GM12878 (cell line): ENCODE measurements around the gene ARL5A. TPM values are rescaled to one million over a fixed set of nuclear protein-coding genes. Genes with fewer than 3 reads are reported as not detected.

Source experiments
- ATAC-seq: fragments of 200-7000 bp; cut with Tn5 transposase; 3 replicates; pipeline ENCODE4 v1.9.1; 2020; ENCODE audit warnings: mild to moderate bottlenecking, moderate library complexity
- BruUV-seq: library from RNA; stranded (reverse); fragments of 400-500 nt; replicated peaks from 2 replicates; lab custom pipeline; 2021; lab: Mats Ljungman, UMichigan
- CTCF ChIA-PET: fragments of 300-600 bp; sonication (Branson Sonifier 250); formaldehyde crosslinking; extraction: SDS; loops from one replicate; lab custom pipeline; 2021; ENCODE audit warnings: inconsistent platforms; lab: Yijun Ruan, JAX
- POLR2A ChIA-PET: fragments of 350-600 bp; formaldehyde crosslinking; extraction: SDS; loops from one replicate; lab custom pipeline; 2021; ENCODE audit warnings: inconsistent platforms; lab: Charles Lee
- RAD21 ChIA-PET: fragments of 300-600 bp; sonication (Branson Sonifier 250); formaldehyde crosslinking; loops from one replicate; lab custom pipeline; 2023; ENCODE audit warnings: antibody characterized with exemption; ENCODE audit not compliant: unreplicated experiment; lab: Charles Lee
- SMC1A ChIA-PET: fragments of 300-600 bp; sonication (Branson Sonifier 250); formaldehyde crosslinking; loops from one replicate; lab custom pipeline; 2023; ENCODE audit not compliant: unreplicated experiment, uncharacterized antibody; lab: Charles Lee
- DNase-seq: peaks from one replicate; pipeline ENCODE4 v3.0.0-alpha.2; 2011; ENCODE audit warnings: low read depth, low spot score
- FAIRE-seq: peaks from 3 replicates; lab custom pipeline; 2011; peaks lifted over from hg19 to GRCh38; lab: Jason Lieb, UNC
- H2AFZ ChIP-seq: 2 replicates; pipeline ENCODE4 v1.6.0; 2011; ENCODE audit warnings: low read depth, low read length, control low read depth; ENCODE audit not compliant: control insufficient read depth
- H3K27ac ChIP-seq: 2 replicates; pipeline ENCODE4 v1.5.1; 2011; ENCODE audit warnings: control low read depth; ENCODE audit not compliant: control insufficient read depth, insufficient read depth
- H3K27me3 ChIP-seq, 2 experiments: replicated peaks in 1 of 2; 2 replicates each; pipeline versions ENCODE4 v1.6.0 to v1.6.1; 2011; ENCODE audit warnings: low read length in 1 of 2; ENCODE audit not compliant: control insufficient read depth in 2 of 2, insufficient read depth in 2 of 2
- H3K36me3 ChIP-seq, 2 experiments: 2 replicates each; pipeline ENCODE4 v1.5.1; 2011; ENCODE audit warnings: low read length in 1 of 2; ENCODE audit not compliant: control insufficient read depth in 2 of 2, insufficient read depth in 2 of 2
- H3K4me1 ChIP-seq: 2 replicates; pipeline ENCODE4 v1.6.1; 2011; ENCODE audit warnings: mild to moderate bottlenecking, low read length, moderate library complexity, mixed read lengths; ENCODE audit not compliant: control insufficient read depth, insufficient read depth
- H3K4me2 ChIP-seq: 2 replicates; pipeline ENCODE4 v1.6.0; 2011; ENCODE audit warnings: control low read depth; ENCODE audit not compliant: control insufficient read depth, insufficient read depth
- H3K4me3 ChIP-seq: fragments of 200-600 bp; sonication (generic); 2 replicates; pipeline ENCODE4 v1.5.1; 2016
- H3K79me2 ChIP-seq: 2 replicates; pipeline ENCODE4 v1.6.0; 2011; ENCODE audit warnings: low read length; ENCODE audit not compliant: control insufficient read depth, insufficient read depth
- H3K9ac ChIP-seq: 2 replicates; pipeline ENCODE4 v1.8.0; 2011; ENCODE audit warnings: low read length, control low read depth, mixed read lengths; ENCODE audit not compliant: control insufficient read depth, insufficient read depth
- H3K9me3 ChIP-seq: replicated peaks from 3 replicates; pipeline ENCODE4 v1.5.1; 2011; ENCODE audit warnings: mild to moderate bottlenecking, low read length; ENCODE audit not compliant: control insufficient read depth, insufficient read depth
- H4K20me1 ChIP-seq: 2 replicates; pipeline ENCODE4 v1.6.0; 2011; ENCODE audit not compliant: control insufficient read depth, insufficient read depth
- JUNB ChIP-seq: IDR thresholded peaks from 2 replicates; pipeline ENCODE4 v1.6.1; 2016; ENCODE audit warnings: antibody characterized with exemption, mild to moderate bottlenecking
- SMAD5 ChIP-seq: IDR thresholded peaks from 2 replicates; pipeline ENCODE4 v1.6.1; 2016; ENCODE audit warnings: antibody characterized with exemption, low read depth
- SP1 ChIP-seq: IDR thresholded peaks from one replicate; pipeline ENCODE4 v1.6.1; 2011; ENCODE audit warnings: low read depth, low read length
- TCF7 ChIP-seq: IDR thresholded peaks from 2 replicates; pipeline ENCODE4 v1.6.1; 2014; ENCODE audit warnings: antibody characterized with exemption, borderline replicate concordance
- WGBS: methylation state at CpG from one replicate; pipeline ENCODE4 v1.1.6; 2016; ENCODE audit warnings: low lambda C conversion rate; ENCODE audit not compliant: insufficient replicate concordance, insufficient coverage; ENCODE audit errors: missing lambda C conversion rate; 5-methylcytosine and 5-hydroxymethylcytosine counted together
- in situ Hi-C: fragments of 300-500 bp; cut with MboI; formaldehyde crosslinking; loops from 9 replicates; pipeline ENCODE4 v1.14.3; 2018; ENCODE audit warnings: mixed read lengths
- intact Hi-C: fragments of 100-400 bp; cut with micrococcal nuclease; formaldehyde crosslinking; loops from one replicate; pipeline ENCODE4 v1.14.2; 2022; ENCODE audit not compliant: unreplicated experiment
- polyA plus RNA-seq, 11 experiments: library from polyadenylated mRNA; depleted of rRNA in 4 of 11; unstranded in 6 of 11; stranded (reverse) in 5 of 11; fragments of >200 nt; fragmentation: Nextera tagmentation in 4 of 11; fragmentation: Illumina TruSeq in 1 of 11; extraction: Ambion mirVana in 4 of 11; extraction: Trizol in 1 of 11; gene quantifications; 1 replicate in 1 of 11; 2 replicates in 10 of 11; pipeline versions ENCODE4 v1.2.1 to v1.2.3, GENCODE V29; 2011 to 2016; ENCODE audit warnings: inconsistent platforms in 2 of 11, missing spikeins in 2 of 11, low read depth in 1 of 11
- total RNA-seq, 4 experiments: library from RNA; depleted of rRNA in 3 of 4; stranded (reverse); fragments of >200 nt in 3 of 4; fragmentation: Illumina TruSeq in 1 of 4; extraction: Trizol in 1 of 4; gene quantifications; 2 replicates each; pipeline versions ENCODE4 v1.2.1 to v1.2.3, GENCODE V29; 2013 to 2021
- TF ChIP-seq, protein P1 (sequence below): fragments of 450-650 bp; IDR thresholded peaks from 2 replicates; pipeline ENCODE4 v1.6.1; 2017; ENCODE audit warnings: antibody characterized with exemption, mild to moderate bottlenecking, moderate library complexity

Gene ARL5A
- total and polyA plus RNA-seq, 10 of the 15 experiments (the other 5 are each of a cell fraction or from before 2014, with no cell fraction given) = 9.4 to 52.9 (median 32.0) TPM

- 0% methylated on average over 2 of the region's 2 CpGs for whole genome bisulfite sequencing
- intact Hi-C loops (no loop called here), in situ Hi-C loops (no loop called here)
- DNase-seq = no peak
- ChIA-PET CTCF (no interaction called here), RAD21 (no interaction called here), SMC1A (interaction anchor here (1.7 kb wide), 1 partner anchor 58 kb away, joined by 5 read pairs; no protein-coding TSS in a partner anchor), POLR2A (no interaction called here)
- H3K4me2 ChIP-seq = no peak overlapping the region
- no peaks in the 10 kb centered on the region for H4K20me1 ChIP-seq
- no peak overlapping the region for H3K4me3 ChIP-seq
- H3K27me3 ChIP-seq = no peaks in the 10 kb centered on the region
- no peaks in the 10 kb centered on the region for H3K79me2 ChIP-seq
- no peak overlapping the region for H3K9ac ChIP-seq
- no peak for FAIRE-seq
- no peak for ATAC-seq
- H3K36me3 ChIP-seq = no peaks in the 10 kb centered on the region
- no peaks in the 10 kb centered on the region for H3K9me3 ChIP-seq
- BruUV-seq = no TSS peak
- no peak for TF ChIP-seq TCF7
- no peak for TF ChIP-seq SP1
- no peak for TF ChIP-seq SMAD5
- peaks cover 20% of the 10 kb centered on the region for H3K4me1 ChIP-seq
- no peak overlapping the region for H3K27ac ChIP-seq
- no peak overlapping the region for H2AFZ ChIP-seq
Observed at GRCh38 chr2:151767536-151767935, 60.7 kb downstream of the ARL5A start.

GRCh38 chr2:151766437-151767153 is 61.6 kb downstream of the ARL5A start:
- peaks cover 12% of the 10 kb centered on the region for H3K4me1 ChIP-seq
- POLR2A ChIA-PET = no interaction called here
- no peak overlapping the region for H3K9ac ChIP-seq
- SMC1A ChIA-PET = interaction anchor here (1.7 kb wide), 1 partner anchor 59 kb away, joined by 5 read pairs; no protein-coding TSS in a partner anchor
- no peaks in the 10 kb centered on the region for H4K20me1 ChIP-seq
- DNase-seq = no peak
- CTCF ChIA-PET = no interaction called here
- peak; percentile 68; the same call in 1 of the 2 replicates for TF ChIP-seq JUNB
- TF ChIP-seq, protein P1, sequence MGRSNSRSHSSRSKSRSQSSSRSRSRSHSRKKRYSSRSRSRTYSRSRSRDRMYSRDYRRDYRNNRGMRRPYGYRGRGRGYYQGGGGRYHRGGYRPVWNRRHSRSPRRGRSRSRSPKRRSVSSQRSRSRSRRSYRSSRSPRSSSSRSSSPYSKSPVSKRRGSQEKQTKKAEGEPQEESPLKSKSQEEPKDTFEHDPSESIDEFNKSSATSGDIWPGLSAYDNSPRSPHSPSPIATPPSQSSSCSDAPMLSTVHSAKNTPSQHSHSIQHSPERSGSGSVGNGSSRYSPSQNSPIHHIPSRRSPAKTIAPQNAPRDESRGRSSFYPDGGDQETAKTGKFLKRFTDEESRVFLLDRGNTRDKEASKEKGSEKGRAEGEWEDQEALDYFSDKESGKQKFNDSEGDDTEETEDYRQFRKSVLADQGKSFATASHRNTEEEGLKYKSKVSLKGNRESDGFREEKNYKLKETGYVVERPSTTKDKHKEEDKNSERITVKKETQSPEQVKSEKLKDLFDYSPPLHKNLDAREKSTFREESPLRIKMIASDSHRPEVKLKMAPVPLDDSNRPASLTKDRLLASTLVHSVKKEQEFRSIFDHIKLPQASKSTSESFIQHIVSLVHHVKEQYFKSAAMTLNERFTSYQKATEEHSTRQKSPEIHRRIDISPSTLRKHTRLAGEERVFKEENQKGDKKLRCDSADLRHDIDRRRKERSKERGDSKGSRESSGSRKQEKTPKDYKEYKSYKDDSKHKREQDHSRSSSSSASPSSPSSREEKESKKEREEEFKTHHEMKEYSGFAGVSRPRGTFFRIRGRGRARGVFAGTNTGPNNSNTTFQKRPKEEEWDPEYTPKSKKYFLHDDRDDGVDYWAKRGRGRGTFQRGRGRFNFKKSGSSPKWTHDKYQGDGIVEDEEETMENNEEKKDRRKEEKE = no peak
- RAD21 ChIA-PET = no interaction called here
- no peaks in the 10 kb centered on the region for H3K27me3 ChIP-seq
- WGBS = 0% methylated on average over 4 of the region's 4 CpGs
- no peaks in the 10 kb centered on the region for H3K79me2 ChIP-seq
- peak; percentile 32 for ATAC-seq
- no TSS peak for BruUV-seq
- FAIRE-seq = no peak
- H2AFZ ChIP-seq = no peak overlapping the region
- no peak overlapping the region for H3K4me3 ChIP-seq
- in situ Hi-C loops (no loop called here), intact Hi-C loops (no loop called here)
- H3K9me3 ChIP-seq = no peaks in the 10 kb centered on the region
- H3K4me2 ChIP-seq = no peak overlapping the region
- no peaks in the 10 kb centered on the region for H3K36me3 ChIP-seq
- H3K27ac ChIP-seq = no peak overlapping the region
